GM18907 (cell line): ENCODE data around the gene GRIPAP1.

Source experiments
- ATAC-seq: cut with Tn5 transposase; IDR thresholded peaks from one replicate; pipeline ENCODE4 v1.9.1; 2021; ENCODE audit warnings: mild to moderate bottlenecking, moderate library complexity; ENCODE audit not compliant: unreplicated experiment

GRIPAP1 gene

DNA sequence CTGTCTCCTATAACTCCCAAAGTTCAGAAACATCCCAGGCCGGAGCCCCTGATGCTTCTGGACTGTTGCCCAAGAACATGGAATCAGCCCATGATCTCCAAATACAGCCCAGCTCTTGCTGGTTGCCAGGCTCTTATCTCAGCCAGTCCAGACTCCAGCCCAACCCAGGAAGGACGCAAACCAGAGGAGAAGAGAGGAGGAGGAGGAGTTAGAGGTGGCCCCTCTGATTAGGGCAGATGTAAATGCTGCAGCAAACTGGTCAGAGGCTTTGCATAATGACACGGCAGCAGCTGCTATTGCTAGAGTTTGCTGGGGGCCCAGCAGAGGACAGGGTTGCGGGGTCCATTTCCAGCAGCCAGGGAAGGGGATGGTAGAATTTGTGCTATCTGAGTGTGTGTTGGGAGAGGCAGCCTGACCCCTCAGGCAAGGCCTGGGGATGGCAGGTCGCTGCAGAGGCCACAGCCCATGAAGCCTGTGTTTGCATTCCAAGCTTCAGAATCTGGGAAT lies 40.4 kb downstream of the GRIPAP1 start:
- no peak for ATAC-seq

DNA sequence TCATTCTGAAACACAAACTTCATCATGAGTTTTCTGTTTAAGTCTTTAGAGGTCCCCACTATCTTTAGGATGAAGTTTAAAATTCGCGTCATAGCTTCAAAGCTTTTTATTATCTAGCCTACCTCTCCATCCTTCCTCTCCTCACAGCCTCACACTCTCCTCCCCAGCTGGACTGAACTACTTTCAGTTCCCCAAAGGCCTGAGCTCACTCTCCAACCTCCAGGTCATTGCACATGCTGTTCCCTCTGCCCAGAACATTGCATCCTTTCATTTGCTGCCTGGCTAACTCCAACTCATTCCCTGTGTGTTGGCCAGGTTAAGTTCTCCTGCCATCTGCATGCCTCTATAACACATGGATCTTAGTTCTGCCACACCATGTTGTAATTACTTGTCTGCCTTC lies 41.8 kb downstream of the GRIPAP1 start:
- no peak for ATAC-seq

DNA sequence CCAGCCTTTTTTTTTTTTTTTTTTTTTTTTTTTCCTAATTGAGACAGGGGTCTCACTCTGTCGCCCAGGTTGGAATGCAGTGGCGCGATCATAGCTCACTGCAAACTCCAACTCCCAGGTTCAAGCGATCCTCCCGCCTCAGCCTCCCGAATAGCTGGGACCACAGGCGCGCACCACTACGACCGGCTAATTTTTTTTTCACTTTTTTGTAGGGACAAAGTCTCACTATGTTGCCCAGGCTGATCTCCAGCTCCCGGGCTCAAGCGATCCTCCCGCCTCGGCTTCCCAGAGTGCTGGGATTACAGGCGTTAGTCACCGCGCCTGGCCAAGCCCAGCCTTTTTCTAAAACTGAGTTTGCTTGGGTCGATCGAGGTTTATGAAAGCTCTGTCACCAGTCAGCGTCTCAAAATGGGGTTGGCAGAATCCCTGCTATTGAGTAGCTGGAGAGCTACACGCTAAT lies 43.4 kb downstream of the GRIPAP1 start:
- ATAC-seq: no peak

DNA sequence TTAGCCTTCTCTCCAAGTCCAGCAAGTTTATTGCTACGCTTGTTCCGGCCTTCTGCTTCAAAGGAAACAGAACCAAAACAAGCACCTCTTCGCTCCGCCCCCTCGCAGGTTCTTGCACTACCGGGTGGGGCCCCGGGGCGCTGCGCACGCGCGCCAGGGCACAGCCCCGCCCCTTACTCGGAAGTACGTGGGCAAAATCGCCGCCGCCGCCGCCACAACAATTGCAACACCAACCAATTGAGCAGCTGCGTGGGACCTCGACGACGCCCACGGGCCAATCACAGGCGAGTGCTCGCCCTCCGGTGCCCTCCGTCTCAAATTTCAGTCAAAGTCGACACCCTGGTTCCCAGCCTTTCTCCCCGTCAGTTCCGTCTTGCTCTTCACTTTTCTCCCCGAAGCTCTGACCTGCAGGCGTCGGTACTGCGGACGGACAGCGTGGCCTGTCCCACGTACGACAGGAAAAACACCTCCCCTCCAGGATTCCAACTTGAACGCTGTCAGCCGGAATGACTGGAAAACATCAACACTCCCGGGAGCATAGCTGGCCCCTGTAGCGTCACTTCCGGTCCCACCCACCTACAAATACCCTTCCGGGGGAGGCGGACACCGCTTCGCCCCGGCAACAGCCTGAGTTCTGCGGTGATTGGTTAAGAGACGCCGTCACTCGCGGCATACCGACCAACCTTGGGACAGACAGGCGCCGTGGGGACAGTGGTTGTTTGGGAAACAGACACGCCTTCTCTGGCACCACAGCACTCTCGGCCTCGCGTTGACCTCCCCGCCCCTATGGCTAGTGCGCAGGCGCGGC lies 44.0 kb downstream of the GRIPAP1 start:
- peak; percentile 79 for ATAC-seq

DNA sequence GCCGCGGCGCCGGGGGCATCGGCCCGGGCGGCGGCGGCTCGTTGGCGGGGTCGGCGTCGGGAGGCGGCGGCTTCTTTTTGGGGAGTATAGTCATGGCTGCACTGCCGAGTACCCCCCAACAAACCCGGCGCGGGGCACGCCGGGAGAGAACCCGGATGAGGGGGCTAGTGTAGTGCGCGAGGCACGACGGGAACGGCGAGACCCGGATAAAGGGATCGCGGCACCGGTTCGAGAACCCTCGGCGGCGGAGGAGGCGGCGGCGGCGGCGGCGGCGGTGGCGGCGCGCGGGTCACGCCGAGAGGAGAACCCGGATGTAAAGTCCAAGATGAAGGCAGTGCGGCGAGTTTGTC lies 44.6 kb downstream of the GRIPAP1 start, which contains the start of gene OTUD5:
TSS of gene OTUD5 (minus strand) at position 131 of the 350 bp plus-strand sequence. CDS start at position 94, 37 bp downstream.
- ATAC-seq: peak; percentile 44

DNA sequence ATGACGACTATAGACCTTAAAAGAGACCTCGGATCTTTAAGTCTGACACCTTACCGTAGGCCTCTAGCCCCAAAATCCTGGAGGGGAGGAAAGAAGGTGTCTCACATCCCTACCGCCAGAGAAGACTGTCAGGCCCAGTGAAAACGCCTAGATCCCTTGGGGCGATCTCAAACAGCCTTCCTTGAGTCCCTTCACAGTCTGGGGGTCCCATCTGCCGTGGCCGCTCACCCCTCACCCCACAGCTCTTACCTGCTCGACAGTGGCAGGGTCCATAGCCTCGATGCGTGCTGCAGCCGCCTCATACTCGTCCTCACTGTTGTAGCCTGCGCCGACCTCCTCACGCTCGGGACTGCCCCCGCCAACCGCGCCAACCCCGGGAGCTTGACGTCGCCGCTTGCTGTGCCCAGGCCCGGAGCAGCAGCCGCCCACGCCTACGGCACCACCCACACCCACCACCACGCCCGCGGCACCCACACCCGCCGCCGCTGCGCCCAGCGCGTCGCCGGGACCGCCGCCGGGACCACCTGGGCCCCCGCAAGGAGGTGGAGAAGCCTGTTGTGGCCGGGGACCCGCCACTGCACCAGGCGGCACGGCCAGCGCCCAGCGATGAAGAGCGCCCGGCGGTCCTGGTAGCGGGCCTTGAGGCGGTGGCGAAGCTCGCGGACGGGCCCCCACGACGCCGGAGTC lies 45.2 kb downstream of the GRIPAP1 start:
- ATAC-seq: peak; percentile 0

DNA sequence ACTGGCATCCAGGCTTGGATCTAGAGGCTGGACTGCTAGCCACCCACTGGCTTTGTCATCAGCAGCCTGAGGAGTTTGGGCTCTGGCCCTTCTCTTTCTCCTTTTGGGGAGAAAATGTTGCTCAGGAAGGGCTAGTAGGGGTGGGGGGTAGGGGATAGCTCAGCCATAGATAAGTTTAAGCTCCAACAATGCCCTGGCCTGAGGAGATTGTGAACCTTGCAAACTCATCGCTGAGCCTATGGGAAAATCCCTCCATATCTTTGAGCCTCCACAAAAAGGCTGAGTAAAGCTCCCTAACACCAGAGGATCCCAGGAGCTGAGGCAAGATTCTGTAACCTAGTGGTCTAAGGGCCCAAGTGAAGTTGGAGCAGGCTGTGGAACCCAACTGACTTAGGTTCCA lies 53.5 kb downstream of the GRIPAP1 start:
- ATAC-seq: no peak

DNA sequence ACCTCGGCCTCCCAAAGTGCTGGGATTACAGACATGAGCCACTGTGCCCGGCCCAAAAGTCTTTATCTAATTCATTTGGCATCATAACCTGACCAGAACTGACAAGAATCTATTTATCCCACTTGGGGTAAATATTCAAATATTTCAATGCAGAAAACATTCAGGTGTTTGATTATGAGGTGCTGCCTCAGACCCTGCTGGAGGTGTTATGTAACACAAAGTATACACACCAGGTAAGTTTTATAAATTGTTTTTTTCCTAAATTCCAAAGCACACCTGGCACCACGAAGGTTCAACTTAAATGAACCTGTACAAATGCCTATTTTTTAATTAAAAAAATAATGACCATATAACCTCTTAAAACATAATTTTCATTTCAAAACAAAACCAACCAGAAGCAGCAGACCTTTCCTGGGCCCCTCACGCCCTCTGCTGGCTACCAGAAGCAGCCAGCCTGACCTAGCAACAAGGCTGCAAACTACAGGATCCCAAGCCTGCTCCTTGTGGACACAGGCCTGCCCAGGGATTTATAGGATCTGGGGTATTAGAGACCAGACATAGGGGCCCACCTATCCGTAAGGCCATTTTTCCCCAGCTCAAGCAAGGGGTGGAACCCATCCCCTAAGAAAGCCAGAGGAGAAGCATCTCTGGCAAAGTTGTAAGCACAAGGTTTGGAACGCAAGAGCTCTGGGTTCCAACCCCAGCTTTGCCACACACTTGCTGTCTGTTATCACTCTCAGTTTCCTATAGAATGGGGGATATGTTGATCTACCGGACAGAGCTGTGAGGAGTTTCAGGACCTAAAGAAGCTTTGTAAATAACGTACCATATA lies 56.3 kb downstream of the GRIPAP1 start:
- no peak for ATAC-seq

DNA sequence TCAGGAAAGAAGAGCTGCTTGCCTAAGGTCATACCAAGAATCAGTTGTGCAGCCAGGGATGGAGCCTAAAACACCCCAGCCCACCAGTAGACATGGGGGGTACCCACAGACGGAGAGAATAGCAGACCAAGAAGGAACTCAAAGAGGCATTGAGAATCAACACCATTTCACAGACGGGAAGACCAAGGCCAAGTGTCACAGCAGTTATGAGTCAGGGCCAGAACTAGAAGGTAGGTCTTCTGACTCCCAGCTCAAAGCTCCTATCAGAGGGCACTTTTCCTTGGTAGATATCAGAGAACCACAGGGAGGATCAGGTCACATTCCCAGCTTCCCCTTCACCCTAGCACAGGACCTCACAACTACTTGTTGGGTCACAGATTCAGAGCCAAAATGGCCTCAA lies 59.2 kb downstream of the GRIPAP1 start:
- no peak for ATAC-seq

DNA sequence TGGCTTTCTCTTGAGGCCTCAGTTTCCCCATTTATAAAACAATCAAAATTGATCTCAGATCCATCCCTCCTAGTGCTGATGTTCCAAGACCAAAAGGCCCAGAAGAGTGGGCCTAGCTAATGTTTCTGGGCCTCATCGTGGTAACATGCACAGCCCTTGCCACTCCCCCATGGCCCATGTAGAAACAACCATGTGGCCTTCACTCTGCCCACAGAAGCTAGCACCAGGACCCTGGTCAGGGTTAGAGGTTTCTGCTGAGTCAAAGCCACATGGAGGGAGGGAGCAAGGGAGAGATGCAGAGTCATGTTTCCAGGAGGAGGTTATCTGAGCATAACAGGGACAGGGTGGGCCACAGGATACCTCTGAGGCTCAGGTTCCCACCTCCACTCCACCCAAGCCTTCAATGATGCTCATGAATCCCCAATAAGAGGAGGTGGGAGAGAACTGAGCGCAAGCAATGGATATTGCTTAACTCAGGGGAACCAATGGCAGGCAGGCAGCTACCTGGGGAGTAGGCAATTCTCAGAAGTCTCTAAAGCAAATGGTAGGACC lies 61.6 kb downstream of the GRIPAP1 start:
- ATAC-seq: no peak

DNA sequence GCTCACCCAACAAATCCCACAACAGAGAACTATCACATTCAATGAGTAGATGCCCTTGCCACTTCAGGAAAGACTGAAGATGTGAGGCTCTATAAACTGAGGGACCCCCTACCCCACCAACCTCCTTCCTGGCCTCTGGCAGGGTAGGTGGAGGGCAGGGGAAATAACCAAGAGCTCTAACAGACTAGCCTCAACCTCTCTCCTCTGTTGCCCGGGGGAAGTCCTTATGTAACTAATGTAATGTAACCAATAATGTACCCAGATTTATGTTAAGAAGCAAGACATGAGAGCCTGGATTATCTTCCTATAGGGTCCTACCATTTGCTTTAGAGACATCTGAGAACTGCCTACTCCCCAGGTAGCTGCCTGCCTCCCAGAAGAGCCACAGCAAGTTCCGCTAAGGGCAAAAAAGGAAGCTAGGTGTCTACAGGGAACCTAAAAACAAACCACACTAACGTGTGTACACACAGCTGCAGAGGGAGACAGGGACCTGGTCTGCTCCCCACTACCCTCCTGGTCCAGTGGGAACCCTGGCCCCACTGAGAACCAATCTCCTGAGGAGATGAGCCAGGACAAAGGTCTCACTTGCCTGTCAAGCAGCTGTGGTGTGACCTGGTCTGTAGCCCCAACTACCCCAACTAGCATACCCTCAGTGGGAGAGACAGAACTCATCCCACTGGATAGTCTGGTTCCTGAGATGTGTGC lies 62.4 kb downstream of the GRIPAP1 start:
- no peak for ATAC-seq

DNA sequence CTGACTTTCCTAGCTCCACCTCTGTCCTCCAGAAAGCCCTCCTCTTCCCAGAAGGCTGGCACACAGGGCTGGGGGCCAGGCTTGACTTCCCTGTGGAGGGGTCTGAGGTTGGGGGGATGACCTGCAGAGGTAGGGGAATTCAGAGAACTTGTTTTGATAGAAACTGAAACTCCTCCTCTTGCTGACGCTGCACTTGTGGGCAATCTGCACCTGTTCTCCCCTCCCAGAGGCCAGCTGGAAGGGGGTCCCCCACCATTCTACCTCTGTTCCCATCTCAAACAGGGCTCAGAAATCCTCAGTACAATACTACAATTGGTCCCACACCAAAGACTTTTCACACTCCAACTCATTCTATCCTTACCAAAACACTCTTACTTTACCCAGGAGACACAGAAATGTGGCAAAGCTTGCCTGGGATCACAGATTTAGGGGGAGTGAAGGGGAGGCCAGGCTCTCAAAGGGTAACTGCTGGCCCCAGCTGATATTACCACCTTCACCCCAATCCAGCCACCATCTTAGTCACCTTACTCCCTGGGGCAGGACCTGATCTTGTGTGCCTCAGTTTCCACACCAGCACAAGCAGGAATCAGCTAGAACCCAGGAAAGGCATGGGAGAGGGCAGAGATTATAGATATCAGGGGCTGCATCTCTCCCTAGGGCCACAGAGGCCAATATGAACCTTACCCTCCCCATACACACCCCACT lies 63.2 kb downstream of the GRIPAP1 start:
- ATAC-seq: peak; percentile 58

DNA sequence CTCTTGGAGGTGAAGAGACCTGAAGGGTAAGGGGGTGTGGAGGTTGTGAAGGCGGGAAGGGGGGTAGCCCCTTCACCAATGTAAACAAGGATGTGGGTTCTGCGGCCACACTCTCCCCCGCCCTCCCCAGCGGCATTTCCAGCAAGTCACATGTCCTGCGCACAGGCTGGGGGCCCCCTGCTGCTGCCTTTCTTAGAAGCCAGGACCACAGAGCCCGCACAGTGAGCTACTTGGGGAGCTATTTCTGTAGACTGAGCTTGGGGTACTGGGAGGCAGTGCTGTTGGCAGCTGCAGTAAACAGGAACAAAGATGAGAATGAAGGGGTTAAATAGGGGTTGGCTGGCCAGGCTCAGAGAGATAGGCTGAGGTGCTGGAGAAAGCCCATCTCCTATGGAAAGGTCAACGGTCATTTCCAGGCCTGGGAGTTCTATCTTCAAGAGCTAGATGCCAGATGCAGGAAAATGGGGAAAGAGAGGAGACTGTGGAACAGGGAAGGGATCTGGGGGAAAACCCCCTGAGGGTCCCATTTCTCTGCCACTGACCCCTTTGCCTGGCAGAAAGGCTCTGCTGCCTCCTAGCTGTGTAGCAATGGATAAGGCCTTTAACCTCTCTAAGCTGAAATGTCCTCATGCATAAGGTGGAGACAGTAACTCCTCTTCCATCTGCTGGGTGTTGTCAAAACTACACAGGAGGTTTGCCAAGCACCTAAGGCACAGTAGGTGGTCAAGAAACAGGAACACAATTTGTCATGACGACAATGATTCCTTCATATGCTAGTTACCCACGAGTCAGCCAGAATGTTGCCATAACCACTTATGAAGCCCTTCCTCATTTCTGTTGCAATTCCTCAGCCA lies 64.8 kb downstream of the GRIPAP1 start:
- ATAC-seq: peak; percentile 62

DNA sequence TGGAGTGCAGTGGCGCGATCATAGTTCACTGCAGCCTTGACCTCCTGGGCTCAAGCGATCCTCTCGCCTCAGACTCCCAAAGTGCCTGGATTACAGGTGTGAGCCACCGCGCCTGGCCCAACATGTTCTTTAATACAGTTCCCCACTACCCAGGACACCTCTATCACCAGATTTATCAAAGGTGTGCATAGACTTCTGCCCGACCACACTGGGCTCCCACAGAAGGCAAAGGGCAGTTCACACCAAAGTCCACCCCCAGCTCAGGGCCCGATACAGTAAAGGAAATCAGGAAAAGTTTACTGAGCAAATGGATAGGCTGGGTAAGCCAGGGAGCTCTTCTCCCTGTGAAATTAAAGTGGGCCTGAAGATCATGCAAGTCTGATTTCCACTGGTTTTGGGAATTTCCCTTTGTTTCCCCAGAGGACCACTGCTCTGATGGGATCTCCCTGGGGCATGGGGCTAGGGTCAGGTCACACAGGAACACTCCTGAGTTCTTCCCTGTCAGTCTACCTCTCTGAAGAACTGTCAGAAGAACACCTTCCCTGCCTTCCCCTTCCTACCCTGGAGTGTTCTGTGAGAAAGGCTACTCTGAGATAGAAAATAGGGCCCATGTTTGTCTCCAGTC lies 65.5 kb downstream of the GRIPAP1 start:
- peak; percentile 14 for ATAC-seq

DNA sequence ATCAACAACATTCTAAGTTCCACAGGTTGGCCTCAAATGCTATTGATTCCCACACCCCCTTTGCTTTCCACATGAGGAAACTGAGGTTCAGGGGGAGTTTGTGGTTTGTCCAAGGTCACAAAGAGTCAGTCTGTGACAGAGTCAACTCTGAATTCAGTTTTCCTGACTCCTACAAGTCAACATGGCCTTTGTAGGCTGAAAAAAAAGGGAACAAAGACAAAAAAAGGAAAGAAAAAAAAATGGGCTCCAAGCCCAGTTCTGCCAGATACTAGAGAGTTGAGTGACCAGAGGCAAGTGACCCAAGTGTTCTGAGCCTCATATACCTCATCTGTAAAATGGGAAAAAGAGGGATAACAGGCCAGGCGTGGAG lies 66.8 kb downstream of the GRIPAP1 start:
- no peak for ATAC-seq

DNA sequence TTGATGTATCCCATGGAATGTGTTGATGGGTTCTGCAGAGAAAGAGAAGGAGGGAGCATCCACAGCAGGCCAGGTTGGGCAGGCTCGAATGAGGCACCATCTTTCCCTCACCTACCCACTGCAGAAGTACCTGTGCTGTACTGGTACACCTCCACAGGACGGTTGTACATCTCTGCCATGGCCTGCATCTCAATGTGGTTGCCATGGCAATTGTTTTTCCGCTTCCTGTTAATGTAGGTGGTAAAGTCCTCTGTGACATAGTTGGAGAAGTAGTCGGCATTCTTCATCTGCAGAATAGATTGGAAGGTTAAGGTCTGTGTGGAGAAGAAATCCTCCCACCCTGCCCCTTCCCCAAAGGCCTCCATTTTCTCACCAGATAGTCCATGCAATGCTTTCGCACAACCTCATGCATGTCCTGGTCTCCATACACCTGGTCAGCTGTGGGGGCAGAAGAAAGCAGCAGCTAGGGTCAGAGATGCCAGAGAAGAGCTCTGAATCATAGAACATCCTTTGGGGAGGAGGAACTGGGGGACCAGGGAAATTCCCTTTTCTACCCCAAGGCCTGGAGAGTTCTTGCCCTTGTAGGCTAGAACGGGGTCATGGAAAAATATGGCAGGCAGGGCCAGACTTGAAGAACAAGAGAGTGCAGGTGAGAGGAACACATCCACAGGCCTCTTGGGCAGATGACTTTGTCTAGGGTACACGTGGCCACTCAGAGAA lies 67.3 kb downstream of the GRIPAP1 start:
- no peak for ATAC-seq

DNA sequence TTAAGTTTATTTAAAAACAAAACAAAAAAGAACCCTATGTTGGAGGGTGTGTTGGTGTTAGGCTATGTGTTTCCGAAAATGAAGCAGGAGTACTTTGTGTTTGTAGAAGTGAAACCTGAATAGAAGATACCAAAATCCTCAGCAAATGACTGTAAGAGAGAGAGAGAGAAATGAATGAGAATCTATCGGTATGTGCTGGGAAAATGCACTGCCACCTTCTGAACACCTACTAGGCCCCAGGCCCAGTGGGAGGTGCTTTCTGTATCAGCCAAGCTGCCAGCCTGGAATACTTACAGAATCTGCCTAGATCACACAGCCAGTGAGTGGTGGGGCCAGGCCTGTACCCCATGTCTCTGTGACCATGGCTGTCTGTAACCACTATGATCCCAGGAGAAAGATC lies 68.3 kb downstream of the GRIPAP1 start:
- ATAC-seq: peak; percentile 21
